ENCODE measurements around the gene NEMP1.
"Not testable (repeated sequence)": the region's sequence is repeated elsewhere in the genome, so short reads cannot be mapped to it uniquely, and the experiment has no call there.

The NEMP1 gene

DNA sequence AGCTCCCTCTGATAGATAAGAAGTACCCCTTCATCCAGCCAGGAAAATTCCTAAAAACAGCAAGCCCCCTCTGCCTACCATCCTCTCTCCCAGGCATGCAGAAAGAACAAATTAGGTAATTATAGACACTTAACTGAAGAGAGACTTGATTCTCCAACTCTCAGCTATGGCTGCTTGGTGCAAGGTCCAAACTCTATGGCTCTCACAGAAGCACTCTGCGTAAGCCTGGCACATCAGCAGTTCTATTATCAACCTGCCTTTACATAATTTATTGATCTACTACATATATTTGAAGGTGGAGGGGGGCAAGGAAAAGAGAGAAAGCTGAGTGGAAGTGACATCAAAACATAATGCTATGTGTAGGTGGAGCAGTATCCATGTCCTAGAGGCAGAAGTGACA is 27.6 kb downstream of the NEMP1 start:
- DNase-seq = no peak

- no peak for DNase-seq
Measured at GRCh38 chr12:57049890-57050289, 28.7 kb downstream of the NEMP1 start, which contains the start of gene MYO1A. MYO1A (minus strand) TSS chr12:57050129; CDS start chr12:57048323, 1,806 bp downstream.

GRCh38 chr12:57049119-57049446 is 29.5 kb downstream of the NEMP1 start:
- no peak for DNase-seq

DNA sequence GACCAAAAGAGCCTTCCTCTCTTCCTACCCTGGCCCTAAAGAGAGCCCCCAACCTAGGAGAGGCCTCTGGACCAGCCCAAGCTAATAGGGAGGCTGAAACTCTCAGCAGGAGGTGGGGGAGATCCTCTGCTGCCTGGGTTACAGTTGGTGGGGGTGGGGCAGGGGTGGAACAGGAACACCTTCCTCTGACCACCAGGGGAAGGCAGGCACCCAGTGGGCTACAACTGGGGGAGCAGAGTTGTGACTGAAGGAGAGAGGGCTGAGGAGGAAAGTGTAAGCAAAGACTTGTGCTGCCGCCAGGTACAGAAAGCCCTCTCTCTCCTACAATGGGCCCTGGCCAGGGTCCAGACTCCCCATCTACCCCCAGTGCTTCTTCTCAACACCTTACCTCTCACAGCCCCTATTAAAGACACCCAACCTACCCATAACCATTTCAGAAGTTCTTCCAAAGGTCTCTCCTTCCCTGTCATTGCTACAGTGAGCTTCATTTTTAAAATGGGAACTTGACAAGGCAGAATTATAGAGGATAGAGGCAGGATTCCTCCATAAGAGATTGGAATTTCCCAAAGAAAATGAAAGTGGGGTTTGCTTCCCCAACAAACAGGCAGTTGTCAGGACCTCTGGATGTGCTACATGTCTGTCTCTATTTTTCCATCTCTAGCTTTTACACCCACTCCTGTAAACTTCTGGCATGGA is 30.0 kb downstream of the NEMP1 start:
- DNase-seq = no peak

DNA sequence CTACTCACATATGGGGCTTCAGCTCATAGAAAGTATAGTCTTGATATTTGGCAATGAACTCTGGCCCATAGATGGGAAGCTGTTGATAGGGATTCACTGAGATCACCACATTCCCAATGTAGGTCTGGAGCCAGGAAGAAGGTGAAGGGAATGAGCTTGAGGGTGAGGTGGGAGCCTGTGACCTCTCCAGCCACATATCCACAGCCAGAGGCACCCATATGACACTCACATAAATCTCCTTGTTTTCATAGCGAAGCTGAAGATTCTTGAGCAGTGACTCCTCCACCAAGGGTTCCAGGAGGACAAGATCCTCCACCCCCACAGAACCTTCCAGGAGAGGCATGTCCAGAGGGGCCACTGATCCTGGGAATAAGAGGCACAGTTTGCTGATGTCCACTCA is 30.6 kb downstream of the NEMP1 start:
- no peak for DNase-seq

DNA sequence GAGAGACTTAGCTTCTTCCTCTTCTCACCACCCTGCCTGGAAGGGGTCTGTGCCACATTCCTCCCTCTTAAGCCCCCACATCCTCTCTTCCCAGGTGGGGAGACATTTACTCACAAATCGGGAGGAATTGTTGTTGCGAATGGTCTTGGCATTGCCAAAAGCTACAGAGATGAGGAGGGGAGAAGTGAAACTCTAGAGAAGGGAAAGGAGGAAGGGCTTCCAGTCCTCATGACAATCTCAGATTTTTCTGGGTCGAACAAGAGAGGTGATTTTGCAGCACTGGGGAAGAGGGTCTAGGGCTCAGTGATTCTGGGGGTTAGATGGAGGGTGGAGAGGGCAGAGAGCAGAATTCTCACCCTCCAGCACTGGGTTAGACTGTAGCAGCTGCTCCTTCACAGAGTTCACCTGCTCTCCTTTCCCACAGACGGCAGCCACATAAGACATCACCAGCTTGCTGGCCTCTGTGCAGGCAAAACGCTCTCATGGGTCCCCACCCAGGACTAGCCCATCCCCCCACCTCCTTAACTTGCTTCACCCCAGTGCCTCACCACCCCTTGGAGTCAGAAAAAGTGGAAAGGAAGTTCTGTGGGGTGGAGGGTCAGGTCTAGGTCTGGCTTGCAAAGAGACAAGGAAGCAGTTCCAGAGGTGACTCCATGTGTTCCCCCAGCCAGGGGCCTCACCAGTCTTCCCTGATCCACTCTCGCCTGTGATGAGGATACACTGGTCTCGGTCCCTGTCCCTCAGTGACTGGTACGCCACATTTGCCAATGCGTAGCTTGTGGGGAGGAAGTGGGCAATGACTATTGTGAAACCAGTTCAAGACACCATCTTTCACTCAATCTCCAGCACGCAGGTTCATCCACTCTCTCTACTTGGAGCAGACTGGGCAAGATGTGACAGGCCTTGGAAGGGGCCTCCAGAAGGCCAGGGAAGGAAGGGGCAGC is 31.4 kb downstream of the NEMP1 start:
- peak; percentile 41 to 46 for DNase-seq

GRCh38 chr12:57046086-57046791 is 32.4 kb downstream of the NEMP1 start:
- no peak for DNase-seq

DNA sequence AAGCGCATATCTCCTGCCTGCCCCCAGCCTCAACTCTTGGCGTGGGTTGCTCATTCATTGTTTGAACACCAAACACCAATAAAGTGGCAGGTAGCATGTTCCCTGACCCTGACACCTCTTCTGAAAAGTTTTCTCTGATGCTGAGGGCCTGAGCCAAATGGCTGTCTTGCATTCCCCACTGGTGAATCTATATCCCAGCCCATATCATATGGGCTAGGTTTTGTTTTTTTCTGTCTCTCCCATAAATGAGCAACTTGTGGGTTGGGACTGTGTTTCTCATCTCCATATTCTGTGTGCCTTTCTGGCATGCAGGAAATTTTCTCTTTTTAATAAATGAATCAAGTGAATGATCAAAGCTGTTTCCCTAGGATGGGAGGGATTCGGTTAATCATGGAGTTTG is 33.7 kb downstream of the NEMP1 start:
- no peak for DNase-seq

DNA sequence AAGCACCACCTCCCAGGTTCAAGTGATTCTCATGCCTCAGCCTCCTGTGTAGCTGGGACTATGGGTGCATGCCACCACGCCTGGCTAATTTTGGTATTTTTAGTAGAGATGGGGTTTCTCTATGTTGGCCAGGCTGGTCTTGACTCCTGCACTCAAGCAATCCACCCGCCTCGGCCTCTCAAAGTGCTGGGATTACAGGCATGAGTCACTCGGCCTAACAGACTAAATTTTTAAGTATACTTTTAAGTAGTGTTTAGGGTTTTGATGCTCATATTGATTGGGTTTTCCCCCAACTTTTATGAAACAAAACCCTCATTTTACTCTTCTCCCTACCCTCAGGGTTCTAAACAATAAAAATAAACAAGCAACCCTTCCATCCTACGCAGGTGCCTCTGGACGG is 34.1 kb downstream of the NEMP1 start:
- no peak for DNase-seq

DNA sequence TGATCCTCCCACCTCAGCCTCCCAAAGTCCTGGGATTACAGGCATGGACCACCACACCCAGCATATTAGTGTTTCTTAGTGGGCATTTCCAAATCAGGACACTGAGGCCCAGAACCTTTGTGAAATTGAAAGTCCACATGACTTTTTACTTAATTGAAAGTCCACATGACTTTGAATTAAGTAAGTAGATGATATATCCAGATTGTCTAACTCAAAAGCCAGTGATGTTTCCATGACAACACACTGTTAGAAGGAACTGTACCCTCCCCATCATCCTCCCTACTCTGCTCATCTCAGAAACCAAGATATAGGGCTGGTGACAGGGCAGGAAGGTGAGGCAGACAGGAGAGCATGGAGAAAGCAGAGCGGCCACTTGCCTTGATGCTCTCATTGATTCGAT is 35.9 kb downstream of the NEMP1 start:
- no peak for DNase-seq

DNA sequence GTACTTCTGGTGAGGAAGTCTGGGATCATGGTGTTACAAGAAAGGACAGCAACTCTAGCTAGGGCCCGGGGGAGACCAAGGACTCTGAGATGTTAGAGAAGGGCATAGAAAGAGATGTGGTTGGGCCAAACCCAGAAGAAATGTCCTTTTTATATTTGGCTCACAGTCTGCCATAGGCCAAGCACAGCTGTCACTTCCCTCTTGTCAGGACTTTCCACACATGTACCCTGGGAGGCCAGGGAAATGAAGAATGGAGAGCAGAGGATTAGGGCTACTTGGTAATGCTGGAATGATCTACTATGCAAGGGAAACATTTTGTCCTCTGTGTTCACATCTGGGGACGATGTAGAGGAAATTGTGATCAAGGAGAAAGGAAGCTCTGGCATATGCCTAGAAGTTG is 37.8 kb downstream of the NEMP1 start:
- DNase-seq = no peak

DNA sequence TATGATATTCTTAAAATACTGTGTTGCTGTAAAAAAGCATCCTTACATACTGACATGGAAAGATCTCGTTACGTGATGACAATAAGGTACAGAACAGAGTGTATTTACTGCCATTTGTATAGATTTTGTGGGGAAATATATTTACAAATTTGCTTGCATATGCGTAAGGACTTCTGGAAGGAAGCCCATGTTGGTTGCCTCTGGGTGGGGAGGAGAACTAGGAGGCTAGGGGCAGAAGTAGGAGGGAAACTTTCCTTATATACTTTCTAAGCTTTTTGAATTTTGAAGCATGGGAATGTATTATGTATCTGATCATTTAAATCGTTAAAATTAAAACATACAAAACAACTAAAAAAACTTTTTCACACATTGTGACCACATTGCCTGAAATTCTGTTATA is 38.4 kb downstream of the NEMP1 start:
- DNase-seq = no peak

GRCh38 chr12:57039016-57039798 is 39.4 kb downstream of the NEMP1 start:
- DNase-seq = no peak

GRCh38 chr12:57037264-57037663 is 41.3 kb downstream of the NEMP1 start:
- DNase-seq = no peak

GRCh38 chr12:57033431-57033830 is 45.2 kb downstream of the NEMP1 start:
- no peak for DNase-seq

GRCh38 chr12:57031789-57032188 is 46.8 kb downstream of the NEMP1 start:
- no peak for DNase-seq

DNA sequence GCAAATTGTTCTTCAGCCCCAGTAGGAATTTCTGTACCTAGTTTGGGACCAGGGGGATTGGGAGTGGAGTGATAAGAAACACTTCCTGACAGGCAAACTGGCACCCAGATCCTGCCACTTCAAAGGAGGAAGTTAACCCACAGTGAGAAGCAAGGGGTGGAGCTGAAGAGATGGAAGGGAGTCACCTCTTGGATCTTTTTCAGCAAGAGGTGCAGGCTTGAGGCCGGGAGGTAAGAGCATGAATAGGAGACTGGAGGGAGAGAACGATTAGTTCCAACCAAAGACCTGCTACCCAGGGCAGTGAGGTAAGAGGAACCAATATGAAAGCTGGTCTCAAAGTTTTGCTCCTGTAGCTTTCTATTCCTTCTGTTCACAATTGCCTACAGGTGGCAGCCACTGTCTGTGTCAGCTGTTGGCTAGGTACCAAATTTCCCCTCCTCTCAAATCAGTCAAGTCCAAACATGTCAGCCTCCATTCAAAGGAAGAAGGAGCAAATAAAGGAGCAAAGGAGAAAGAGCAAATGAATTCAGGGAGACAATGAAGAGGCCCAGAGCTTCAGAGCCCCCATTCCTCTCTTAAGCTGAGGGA is 47.4 kb downstream of the NEMP1 start:
- DNase-seq = peak; percentile 7 to 33

DNA sequence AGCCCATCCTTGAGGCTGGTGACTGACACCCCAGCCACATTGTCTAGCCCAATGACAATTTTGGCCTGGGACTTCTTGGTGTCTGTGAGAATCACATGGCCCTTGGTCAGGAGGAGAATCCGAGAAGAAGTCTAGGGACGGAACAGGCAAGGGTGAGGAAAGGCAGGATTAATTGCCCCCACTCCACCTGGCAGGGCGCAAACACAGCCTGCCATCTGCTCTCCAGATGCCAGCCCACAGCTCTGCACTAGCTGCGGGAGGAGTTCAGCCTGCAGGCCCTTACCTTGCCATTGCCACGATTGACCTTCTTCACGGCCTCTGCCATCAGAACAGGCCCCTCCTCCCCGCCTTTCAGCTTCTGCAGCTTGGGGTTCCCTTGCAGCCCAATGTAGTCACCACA is 49.1 kb downstream of the NEMP1 start:
- DNase-seq = no peak

- DNase-seq = no peak
Measured at GRCh38 chr12:57027805-57028153, 50.8 kb downstream of the NEMP1 start.

- DNase-seq = no peak
Measured at GRCh38 chr12:57027011-57027804, 51.4 kb downstream of the NEMP1 start.

DNA sequence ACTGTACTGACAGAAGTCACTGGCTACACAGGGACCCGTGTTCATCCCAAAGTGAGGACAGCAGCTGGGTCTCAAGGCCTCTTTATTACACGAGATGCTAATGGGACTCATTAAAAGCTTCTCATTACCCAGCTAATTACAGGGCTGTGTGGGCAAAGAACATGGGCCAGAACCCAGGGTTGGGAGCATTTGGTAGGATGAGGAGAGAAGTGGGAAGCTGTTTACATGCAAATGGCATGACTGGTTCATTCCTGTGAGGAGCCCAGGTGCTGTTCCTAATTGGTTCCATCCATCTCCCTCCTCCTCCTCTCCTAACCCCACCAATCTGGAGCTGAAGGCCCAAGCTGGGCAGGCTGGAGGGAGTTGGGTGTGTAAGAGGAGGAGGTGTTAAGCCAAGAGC is 53.4 kb downstream of the NEMP1 start:
- DNase-seq = no peak

- DNase-seq = not testable (repeated sequence)
Measured at GRCh38 chr12:57022324-57022723, 56.3 kb downstream of the NEMP1 start.
